ENCODE measurements around the gene RNF212.

GRCh38 chr4:1061056-1061700 lies 52.2 kb downstream of the RNF212 start:
- TF ChIP-seq, protein P1, sequence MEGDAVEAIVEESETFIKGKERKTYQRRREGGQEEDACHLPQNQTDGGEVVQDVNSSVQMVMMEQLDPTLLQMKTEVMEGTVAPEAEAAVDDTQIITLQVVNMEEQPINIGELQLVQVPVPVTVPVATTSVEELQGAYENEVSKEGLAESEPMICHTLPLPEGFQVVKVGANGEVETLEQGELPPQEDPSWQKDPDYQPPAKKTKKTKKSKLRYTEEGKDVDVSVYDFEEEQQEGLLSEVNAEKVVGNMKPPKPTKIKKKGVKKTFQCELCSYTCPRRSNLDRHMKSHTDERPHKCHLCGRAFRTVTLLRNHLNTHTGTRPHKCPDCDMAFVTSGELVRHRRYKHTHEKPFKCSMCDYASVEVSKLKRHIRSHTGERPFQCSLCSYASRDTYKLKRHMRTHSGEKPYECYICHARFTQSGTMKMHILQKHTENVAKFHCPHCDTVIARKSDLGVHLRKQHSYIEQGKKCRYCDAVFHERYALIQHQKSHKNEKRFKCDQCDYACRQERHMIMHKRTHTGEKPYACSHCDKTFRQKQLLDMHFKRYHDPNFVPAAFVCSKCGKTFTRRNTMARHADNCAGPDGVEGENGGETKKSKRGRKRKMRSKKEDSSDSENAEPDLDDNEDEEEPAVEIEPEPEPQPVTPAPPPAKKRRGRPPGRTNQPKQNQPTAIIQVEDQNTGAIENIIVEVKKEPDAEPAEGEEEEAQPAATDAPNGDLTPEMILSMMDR (IDR thresholded peaks at IDR 0.05), result no peak
- no peak for TF ChIP-seq POLR2AphosphoS5 (IDR thresholded peaks at IDR 0.05)

Measured in stomach (tissue), 4 donors.